HEK293T (cell line): ENCODE results near the gene PTGES3L.
A peak's percentile ranks its signal among the peaks of the same experiment; 100 is the strongest.

Experiments
- BHLHE40 ChIP-seq: fragments of 450-650 bp; IDR thresholded peaks from 2 replicates; pipeline ENCODE4 v1.6.1; 2016; ENCODE audit warnings: mild to moderate bottlenecking, moderate library complexity, borderline replicate concordance
- CTBP1 ChIP-seq: fragments of 450-650 bp; IDR thresholded peaks from 2 replicates; pipeline ENCODE4 v1.6.1; 2016; ENCODE audit warnings: borderline replicate concordance
- FOXA1 ChIP-seq: fragments of 450-650 bp; IDR thresholded peaks from 2 replicates; pipeline ENCODE4 v1.6.1; 2016; ENCODE audit warnings: mild to moderate bottlenecking
- FOXK2 ChIP-seq: fragments of 450-650 bp; IDR thresholded peaks from 2 replicates; pipeline ENCODE4 v1.6.1; 2016; ENCODE audit warnings: mild to moderate bottlenecking
- FOXM1 ChIP-seq: fragments of 450-650 bp; IDR thresholded peaks from 2 replicates; pipeline ENCODE4 v1.6.1; 2017; ENCODE audit warnings: mild to moderate bottlenecking, borderline replicate concordance
- HDGF ChIP-seq: fragments of 450-650 bp; IDR thresholded peaks from 2 replicates; pipeline ENCODE4 v1.6.1; 2017; ENCODE audit warnings: antibody characterized with exemption, borderline replicate concordance
- LEF1 ChIP-seq: fragments of 450-650 bp; IDR thresholded peaks from 2 replicates; pipeline ENCODE4 v1.6.1; 2017; ENCODE audit warnings: mild to moderate bottlenecking, borderline replicate concordance
- NFRKB ChIP-seq: fragments of 450-650 bp; IDR thresholded peaks from 2 replicates; pipeline ENCODE4 v1.6.1; 2016; ENCODE audit warnings: mild to moderate bottlenecking, moderate library complexity
- SP1 ChIP-seq: fragments of 450-650 bp; IDR thresholded peaks from 2 replicates; pipeline ENCODE4 v1.6.1; 2017
- TF ChIP-seq, protein P1 (sequence below): fragments of 450-650 bp; IDR thresholded peaks from 2 replicates; pipeline ENCODE4 v1.6.1; 2016

GRCh38 chr17:42928714-42929496 lies 51.0 kb downstream of the PTGES3L start:
- no peak for TF ChIP-seq BHLHE40
- no peak for TF ChIP-seq LEF1
- no peak for TF ChIP-seq FOXM1
- no peak for TF ChIP-seq SP1
- TF ChIP-seq CTBP1, result no peak
- no peak for TF ChIP-seq NFRKB
- no peak for TF ChIP-seq HDGF
- TF ChIP-seq FOXA1, result no peak
- TF ChIP-seq, protein P1, sequence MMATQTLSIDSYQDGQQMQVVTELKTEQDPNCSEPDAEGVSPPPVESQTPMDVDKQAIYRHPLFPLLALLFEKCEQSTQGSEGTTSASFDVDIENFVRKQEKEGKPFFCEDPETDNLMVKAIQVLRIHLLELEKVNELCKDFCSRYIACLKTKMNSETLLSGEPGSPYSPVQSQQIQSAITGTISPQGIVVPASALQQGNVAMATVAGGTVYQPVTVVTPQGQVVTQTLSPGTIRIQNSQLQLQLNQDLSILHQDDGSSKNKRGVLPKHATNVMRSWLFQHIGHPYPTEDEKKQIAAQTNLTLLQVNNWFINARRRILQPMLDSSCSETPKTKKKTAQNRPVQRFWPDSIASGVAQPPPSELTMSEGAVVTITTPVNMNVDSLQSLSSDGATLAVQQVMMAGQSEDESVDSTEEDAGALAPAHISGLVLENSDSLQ, result peak; percentile 4; the same call in 1 of the 2 replicates
- TF ChIP-seq FOXK2, result no peak
